Umbilical cord (tissue), 2 donors: Measurements from ENCODE around the gene NME7. TPM values are rescaled to one million over a fixed set of nuclear protein-coding genes. Genes with fewer than 3 reads are reported as not detected.
A peak's percentile ranks its signal among the peaks of the same experiment; 100 is the strongest.
"Not testable (repeated sequence)": the region's sequence is repeated elsewhere in the genome, so short reads cannot be mapped to it uniquely, and the experiment has no call there.

Experiments
- DNase-seq: peaks from one replicate; pipeline ENCODE4 v3.0.0-alpha.2; 2015; ENCODE audit warnings: low spot score
- total RNA-seq: library from RNA; depleted of rRNA; stranded (reverse); fragments of >200 nt; gene quantifications from one replicate; pipeline ENCODE4 v1.2.3, GENCODE V29; 2014; ENCODE audit warnings: low replicate concordance; ENCODE audit not compliant: insufficient read depth

NME7 gene
- total RNA-seq, 1 donor from 2014 or later: 29.6 TPM

GRCh38 chr1:169305948-169306347 lies 61.6 kb downstream of the NME7 start:
- DNase-seq: no peak

- no peak for DNase-seq
Observed at GRCh38 chr1:169305356-169305755, 62.2 kb downstream of the NME7 start.

GRCh38 chr1:169300854-169301253 lies 66.7 kb downstream of the NME7 start:
- no peak for DNase-seq

GRCh38 chr1:169298441-169298840 lies 69.2 kb downstream of the NME7 start:
- DNase-seq: no peak

GRCh38 chr1:169295846-169296245 lies 71.8 kb downstream of the NME7 start:
- DNase-seq: no peak

- no peak for DNase-seq
Observed at GRCh38 chr1:169295425-169295824, 72.2 kb downstream of the NME7 start.

GRCh38 chr1:169289016-169289415 lies 78.6 kb downstream of the NME7 start:
- no peak for DNase-seq

- no peak for DNase-seq
Observed at GRCh38 chr1:169288011-169288414, 79.6 kb downstream of the NME7 start.

GRCh38 chr1:169287280-169287679 lies 80.3 kb downstream of the NME7 start:
- DNase-seq: no peak

- not testable (repeated sequence) for DNase-seq
Observed at GRCh38 chr1:169281562-169281961, 86.0 kb downstream of the NME7 start.

GRCh38 chr1:169271098-169271497 lies 96.5 kb downstream of the NME7 start:
- peak; percentile 18 for DNase-seq

GRCh38 chr1:169266133-169266532 lies 101.5 kb downstream of the NME7 start:
- DNase-seq: no peak

GRCh38 chr1:169263059-169263458 lies 104.5 kb downstream of the NME7 start:
- DNase-seq: no peak

GRCh38 chr1:169261884-169262283 lies 105.7 kb downstream of the NME7 start:
- DNase-seq: no peak

- DNase-seq: no peak
Observed at GRCh38 chr1:169260478-169261151, 107.0 kb downstream of the NME7 start.

GRCh38 chr1:169259816-169260215 lies 107.8 kb downstream of the NME7 start:
- no peak for DNase-seq

GRCh38 chr1:169250795-169251194 lies 116.8 kb downstream of the NME7 start:
- DNase-seq: no peak

GRCh38 chr1:169250022-169250421 lies 117.6 kb downstream of the NME7 start:
- DNase-seq: no peak

GRCh38 chr1:169249611-169250010 lies 118.0 kb downstream of the NME7 start:
- no peak for DNase-seq

- no peak for DNase-seq
Observed at GRCh38 chr1:169245706-169246105, 121.9 kb downstream of the NME7 start.

- no peak for DNase-seq
Observed at GRCh38 chr1:169240449-169241232, 127.0 kb downstream of the NME7 start.

- DNase-seq: no peak
Observed at GRCh38 chr1:169236880-169237279, 130.7 kb downstream of the NME7 start.

GRCh38 chr1:169236143-169236542 lies 131.5 kb downstream of the NME7 start:
- no peak for DNase-seq
